ENCODE measurements around the gene CTNNA3.
A peak's percentile ranks its signal among the peaks of the same experiment; 100 is the strongest.

CTNNA3 gene

DNA sequence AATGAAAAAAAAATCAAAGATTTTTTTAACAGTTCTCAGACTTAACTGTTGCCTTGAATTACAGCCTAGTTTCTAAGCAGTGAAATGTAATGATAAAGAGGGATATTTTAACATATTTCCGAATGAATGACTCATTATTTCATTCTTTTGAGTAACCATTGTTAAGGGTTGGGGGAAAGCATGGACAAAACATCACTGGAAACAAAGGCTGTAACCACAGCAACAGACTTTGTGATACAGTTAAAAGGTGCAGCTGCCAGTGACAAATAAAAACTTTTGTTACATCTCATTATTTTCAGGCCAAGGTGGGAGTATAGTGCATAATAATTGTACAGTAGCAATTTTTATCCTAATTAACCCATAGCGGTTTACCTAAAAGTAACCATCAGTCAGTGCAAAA lies 597.5 kb downstream of the CTNNA3 start:
- no peak for DNase-seq

GRCh38 chr10:67095531-67095930 lies 600.5 kb downstream of the CTNNA3 start:
- no peak for DNase-seq

DNA sequence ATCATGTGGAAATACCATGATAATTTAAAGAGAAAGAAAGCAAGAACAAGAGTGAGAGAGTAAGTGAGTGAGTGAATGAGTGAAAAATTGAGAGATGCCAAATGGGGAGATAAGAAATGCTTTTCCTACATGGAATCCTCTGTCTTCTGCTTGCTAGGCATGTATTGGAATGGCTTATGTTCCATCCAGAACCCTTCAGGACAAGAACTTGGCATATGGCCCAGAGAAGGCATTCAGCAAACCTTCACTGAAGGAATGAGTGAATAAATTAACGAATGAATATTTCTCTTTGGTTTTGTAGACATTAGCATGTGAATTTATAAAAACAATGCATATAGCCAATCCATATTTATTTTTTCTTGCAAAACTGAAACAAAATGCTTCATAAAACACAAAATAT lies 608.0 kb downstream of the CTNNA3 start:
- no peak for DNase-seq

DNA sequence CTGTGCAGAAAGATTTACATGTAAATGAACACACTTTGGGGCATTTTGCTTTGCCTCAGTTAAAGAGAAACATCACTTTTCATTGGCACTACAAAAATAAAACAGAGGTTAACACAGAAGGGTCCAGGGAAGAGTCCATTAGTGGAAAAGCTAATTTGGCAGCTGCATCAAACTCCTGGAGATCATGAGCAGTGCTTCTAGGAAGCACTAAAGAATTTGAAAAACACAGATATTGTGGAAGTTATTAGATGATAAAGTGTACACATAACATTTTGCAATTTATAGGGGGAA lies 608.9 kb downstream of the CTNNA3 start:
- DNase-seq: no peak

DNA sequence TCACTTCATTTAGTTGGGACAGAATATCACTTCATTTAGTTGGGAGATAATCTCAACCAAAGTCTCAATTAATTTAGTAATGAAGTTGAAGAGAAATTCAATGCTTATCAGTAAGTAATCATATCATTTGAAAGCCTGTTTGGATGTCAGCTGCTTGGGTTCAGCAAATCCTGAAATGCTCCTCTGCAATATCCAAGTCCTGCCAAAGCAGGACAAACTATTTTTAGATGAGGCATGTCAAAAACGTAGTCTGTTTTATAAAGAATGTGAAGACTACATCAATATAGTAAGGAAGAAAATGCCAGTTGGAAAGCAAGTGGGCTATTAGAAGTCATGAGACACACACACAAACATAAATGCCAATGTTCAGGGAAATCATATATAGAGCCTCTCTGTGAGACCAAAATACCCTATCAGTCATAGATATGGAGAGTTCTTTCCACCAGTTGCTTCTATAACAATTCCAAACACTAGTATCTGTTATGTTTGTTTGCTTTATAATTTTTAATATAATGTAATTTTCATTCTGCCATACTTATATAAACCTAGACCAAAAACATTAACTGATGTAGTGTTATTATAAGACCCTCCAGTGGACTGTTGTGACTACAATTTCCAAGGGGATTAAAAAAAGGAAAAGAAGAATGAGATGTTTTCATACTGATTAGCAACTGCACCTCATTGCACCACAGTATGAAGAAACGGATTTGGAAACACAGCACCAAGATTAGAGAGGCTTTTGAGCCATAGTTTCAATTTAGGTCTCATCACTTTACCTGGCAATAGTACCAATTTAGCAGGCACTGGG lies 609.5 kb downstream of the CTNNA3 start:
- DNase-seq: no peak

DNA sequence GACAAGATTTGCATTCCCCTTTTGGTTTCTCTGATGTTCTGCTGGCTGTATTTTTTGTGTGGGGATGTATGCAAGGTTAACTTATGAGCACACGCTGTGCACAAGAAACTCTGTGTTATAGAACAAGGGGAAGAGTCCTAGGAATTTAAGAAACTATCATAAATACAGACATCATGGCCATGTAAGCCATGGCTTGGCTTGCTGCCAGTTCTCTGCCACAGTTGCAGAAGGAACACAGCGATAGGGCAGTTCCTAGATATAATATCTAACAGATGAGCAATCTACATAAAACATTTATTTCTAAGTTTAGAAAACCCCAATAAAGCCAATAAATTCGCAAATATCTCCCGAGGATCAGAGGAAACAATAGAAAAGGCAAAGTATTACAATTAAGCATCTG lies 616.9 kb downstream of the CTNNA3 start:
- no peak for DNase-seq

DNA sequence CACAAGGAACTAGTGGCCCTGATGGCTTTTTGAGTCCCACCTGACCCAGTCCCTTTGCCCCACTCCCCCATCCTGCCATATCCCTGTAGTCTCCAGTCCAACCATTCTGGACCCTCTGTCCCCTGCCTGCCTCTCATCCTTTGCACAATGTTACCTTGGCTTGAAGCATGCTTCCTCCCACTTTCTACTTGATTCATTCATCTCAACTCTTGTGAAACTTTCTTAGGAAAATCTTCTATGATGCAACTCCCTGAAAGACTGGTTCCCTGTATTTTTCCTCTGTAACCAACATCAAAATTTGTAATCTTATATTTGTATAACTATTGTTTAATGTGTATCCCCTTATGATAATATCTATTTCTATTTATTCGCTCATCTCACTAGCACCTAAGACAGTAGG lies 618.6 kb downstream of the CTNNA3 start:
- DNase-seq: no peak

DNA sequence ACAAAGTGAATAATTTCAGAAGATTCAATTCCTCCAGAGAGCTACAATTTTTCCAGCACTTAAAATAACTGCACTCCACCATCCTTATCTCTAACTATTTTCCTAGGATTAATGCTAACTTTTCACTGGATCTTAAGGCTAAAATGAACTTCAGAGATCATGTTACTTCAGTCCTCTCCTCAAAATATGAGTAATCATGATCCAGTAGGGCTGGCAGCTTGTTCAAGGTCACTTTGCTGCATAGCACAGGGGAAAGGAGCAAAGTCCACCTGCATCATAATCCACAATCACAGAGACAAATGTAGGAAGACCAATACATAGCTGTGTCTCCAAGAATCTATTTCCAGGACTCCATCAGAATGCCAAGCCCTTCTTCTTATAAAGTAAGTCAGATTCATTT lies 619.9 kb downstream of the CTNNA3 start:
- no peak for DNase-seq

- no peak for DNase-seq
Measured at GRCh38 chr10:67075491-67075971, 620.5 kb downstream of the CTNNA3 start.

DNA sequence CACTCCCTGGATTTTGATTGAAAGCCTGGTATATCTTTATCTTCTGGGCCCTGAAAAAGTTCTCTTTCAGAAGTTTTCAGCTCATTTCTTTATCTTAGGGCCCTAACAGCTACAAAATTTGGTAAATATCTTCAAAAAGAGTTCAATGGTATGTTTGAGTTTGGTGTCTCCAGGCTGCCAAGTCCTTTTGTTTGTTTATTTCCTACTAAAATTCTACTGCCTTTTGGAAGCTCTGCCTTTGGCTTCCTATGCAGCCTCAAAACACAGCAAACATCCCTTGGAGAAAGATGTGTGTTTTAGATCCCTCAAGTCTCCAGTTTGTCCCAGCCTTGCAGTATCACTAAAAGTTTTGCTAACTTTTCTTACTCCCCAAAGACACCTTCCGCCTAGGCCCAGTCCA lies 623.3 kb downstream of the CTNNA3 start:
- no peak for DNase-seq

DNA sequence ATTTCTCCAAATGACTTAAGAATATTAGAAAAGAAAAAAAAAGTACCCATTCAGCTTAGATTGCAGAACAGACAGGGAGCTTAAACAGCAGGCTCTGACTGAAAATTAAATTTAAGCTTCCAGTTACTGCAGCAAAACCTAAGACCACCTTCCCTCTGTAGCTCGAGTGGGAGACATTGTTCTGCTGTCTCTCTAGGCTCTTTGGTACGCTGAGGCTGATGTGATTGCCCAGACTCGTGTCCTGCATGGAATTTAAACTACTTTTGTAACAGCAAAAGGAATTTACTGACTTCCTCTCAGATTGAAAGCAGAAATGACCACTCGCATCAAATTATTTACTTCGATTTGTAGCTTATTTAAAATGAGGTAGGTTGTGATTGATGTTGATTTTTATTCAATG lies 645.6 kb downstream of the CTNNA3 start:
- DNase-seq: no peak

DNA sequence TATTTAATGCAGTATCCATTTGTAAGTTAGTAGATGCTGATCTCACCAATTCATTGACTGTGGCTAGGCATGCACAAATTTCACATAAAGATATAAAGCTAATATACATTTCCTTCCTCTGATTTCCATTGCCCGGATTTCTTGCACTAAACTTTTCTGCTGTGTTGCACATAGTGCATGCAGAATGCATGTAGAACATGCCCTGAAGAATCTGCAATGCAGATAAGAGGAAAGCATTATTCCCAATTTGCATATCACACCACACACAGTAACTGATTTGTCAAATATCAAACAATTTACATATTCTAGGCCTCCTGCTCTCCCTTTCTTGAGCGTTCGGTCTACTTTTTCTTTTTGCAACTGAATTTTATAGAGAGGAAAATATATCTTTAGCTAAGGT lies 646.0 kb downstream of the CTNNA3 start:
- no peak for DNase-seq

- DNase-seq: no peak
Measured at GRCh38 chr10:67046507-67046906, 649.5 kb downstream of the CTNNA3 start.

DNA sequence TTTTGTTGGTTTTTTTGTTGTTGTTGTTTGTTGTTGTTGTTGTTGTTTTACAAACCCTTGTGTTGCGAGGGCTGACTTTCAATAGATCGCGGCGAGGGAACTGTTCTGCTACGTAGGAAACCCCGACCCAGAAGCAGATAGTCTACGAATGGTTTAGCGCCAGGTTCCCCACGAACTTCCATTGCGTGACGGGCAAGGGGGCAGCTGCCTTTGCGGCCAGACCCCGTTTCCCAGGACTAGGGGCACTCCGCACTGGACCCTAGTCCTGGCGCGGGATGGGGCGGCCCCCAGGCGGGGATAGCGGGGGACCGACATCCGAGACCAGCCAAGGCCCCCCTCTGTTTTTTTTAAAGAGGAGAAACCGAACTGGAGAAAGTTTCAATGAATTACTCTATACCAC lies 650.6 kb downstream of the CTNNA3 start:
- no peak for DNase-seq

GRCh38 chr10:67043041-67043440 lies 653.0 kb downstream of the CTNNA3 start:
- no peak for DNase-seq

GRCh38 chr10:67036808-67037207 lies 659.2 kb downstream of the CTNNA3 start:
- peak in 1 of 5 experiments; percentile 13 for DNase-seq

- no peak for DNase-seq
Measured at GRCh38 chr10:67033878-67034277, 662.1 kb downstream of the CTNNA3 start.

- DNase-seq: no peak
Measured at GRCh38 chr10:67022099-67022498, 673.9 kb downstream of the CTNNA3 start.

DNA sequence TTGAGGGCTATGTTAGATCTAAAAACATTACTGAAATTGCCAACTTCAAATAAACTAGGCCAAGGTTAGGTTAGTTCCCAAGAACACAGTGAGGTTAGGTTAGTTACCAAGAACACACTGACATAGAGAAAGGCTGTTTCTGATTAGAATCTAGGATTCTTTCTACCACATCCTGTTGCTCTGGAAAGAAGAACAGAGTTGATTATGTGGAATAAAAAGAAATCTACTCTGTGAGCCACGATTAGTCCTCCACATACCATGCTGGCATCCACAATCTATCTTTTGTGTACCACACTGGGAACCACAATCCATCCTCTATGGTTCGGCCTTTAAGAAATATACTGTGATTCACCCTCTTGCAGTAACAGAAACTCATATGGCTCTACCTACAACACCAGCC lies 678.8 kb downstream of the CTNNA3 start:
- peak in 1 of 5 experiments; percentile 88 for DNase-seq

GRCh38 chr10:67015225-67015624 lies 680.8 kb downstream of the CTNNA3 start:
- peak in 1 of 5 experiments; percentile 70 for DNase-seq

DNA sequence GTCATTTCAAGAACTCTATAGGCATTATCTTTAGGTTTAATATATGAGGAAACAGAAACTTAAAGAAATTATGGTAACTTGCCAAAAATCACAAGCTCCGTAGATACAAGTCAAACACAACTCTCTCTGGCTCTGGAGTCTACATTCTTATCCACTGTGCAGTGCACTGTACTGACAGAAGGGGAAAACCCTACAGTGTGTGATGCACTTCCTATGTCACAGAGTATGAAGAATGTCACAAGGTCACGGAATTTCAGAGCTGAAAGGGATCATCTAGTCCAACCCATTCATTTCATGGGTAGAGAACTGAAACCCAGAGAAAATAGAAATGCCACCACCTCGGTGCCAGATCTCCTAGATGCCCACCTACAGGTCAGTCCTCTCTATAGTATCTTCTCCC lies 684.0 kb downstream of the CTNNA3 start:
- DNase-seq: peak in 1 of 5 experiments; percentile 20

DNA sequence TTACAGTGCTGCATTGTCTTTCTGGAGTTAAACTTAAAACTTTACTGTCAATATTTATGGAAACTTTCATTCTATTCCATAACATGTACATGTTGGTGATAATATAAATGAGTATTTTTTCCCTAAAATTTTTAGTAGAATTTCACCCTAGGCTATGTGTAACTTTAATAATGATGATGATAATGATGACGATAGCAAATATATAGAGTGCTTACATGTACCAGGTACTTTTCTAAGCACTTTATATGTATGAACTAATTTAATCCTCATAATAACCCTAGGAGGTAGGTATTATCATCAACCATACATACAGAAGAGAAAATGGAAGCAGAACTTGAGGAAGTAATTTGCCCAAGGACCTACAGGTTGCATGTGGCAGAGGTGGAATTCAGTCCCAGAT lies 684.5 kb downstream of the CTNNA3 start:
- no peak for DNase-seq

GRCh38 chr10:67005981-67006380 lies 690.0 kb downstream of the CTNNA3 start:
- peak in 1 of 5 experiments; percentile 49 for DNase-seq

- DNase-seq: peak in 1 of 5 experiments; percentile 40
Measured at GRCh38 chr10:67004690-67005089, 691.3 kb downstream of the CTNNA3 start.

Data from T-helper 2 cell (primary cell).